ENCODE results near the gene LAPTM4A. TPM values are rescaled to one million over a fixed set of nuclear protein-coding genes. Genes with fewer than 3 reads are reported as not detected.
A peak's percentile ranks its signal among the peaks of the same experiment; 100 is the strongest.

The LAPTM4A gene
- total RNA-seq, 2 donors from 2014 or later: 199 to 230 TPM

GRCh38 chr2:20008703-20009102 is 42.7 kb downstream of the LAPTM4A start:
- DNase-seq (ENCODE audit: low spot score): no peak
- intact Hi-C loops (cut with DNase I): no loop called here

GRCh38 chr2:20005891-20006470 is 45.4 kb downstream of the LAPTM4A start:
- intact Hi-C loops (cut with DNase I): no loop called here
- DNase-seq (ENCODE audit: low spot score): no peak

- no peak for DNase-seq (ENCODE audit: low spot score)
- intact Hi-C loops (cut with DNase I): no loop called here
Measured at GRCh38 chr2:20005067-20005627, 46.3 kb downstream of the LAPTM4A start.

GRCh38 chr2:20001361-20001863 is 50.0 kb downstream of the LAPTM4A start:
- intact Hi-C loops (cut with DNase I): no loop called here
- no peak for DNase-seq (ENCODE audit: low spot score)

- intact Hi-C loops (cut with DNase I): no loop called here
- no peak for DNase-seq (ENCODE audit: low spot score)
Measured at GRCh38 chr2:19993731-19994130, 57.7 kb downstream of the LAPTM4A start.

DNA sequence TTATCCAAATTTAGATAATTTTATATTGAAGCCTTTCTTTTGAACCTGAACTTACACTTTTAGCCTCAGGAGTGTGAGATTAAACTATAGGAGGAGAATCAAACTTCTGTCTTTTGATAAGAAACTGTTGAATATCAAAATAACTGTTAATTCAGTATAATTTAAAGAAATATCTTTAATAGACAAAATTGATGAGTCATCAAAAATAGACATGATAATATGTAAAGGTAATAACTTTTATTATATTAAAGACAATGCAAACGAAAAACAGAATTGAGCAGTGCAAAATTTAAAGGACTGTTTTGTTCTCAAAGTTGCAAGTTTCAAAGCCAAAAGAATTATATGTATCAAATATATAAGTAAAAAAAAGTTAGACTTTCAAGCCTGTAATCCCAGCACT is 59.5 kb downstream of the LAPTM4A start:
- intact Hi-C loops (cut with DNase I): no loop called here
- DNase-seq (ENCODE audit: low spot score): no peak

- DNase-seq (ENCODE audit: low spot score): no peak
- intact Hi-C loops (cut with DNase I): no loop called here
Measured at GRCh38 chr2:19990416-19990728, 61.1 kb downstream of the LAPTM4A start.

- intact Hi-C loops (cut with DNase I): no loop called here
Measured at GRCh38 chr2:19989667-19990415, 61.6 kb downstream of the LAPTM4A start, which contains the start of gene WDR35. WDR35 (minus strand) TSS chr2:19990105; CDS start chr2:19990015, 90 bp downstream.

GRCh38 chr2:19989342-19989666 is 62.1 kb downstream of the LAPTM4A start:
- no peak for DNase-seq (ENCODE audit: low spot score)
- intact Hi-C loops (cut with DNase I): no loop called here

More at GRCh38 chr2:19989667-19990415, 61.6 kb downstream of the LAPTM4A start, which contains the start of gene WDR35:
- DNase-seq (ENCODE audit: low spot score): peak; percentile 97

DNA sequence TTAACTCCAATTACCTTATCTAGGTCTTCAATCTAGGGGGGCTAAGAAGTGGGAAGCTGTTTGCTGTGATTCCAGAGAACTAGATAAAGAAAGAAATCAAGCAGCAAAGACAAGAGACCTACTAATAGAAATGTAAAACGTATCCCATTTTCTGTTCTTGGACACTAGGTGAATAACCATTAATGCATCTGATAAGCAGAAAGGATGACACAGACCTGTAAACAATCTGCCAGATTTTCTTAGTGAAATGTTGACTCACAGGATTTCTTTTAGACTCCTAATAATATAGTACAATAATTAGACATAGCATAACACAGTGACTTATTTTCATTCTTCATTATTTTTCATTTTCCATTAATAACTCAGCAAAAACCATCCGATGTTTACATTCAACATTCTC is 62.8 kb downstream of the LAPTM4A start:
- intact Hi-C loops (cut with DNase I): no loop called here
- no peak for DNase-seq (ENCODE audit: low spot score)

DNA sequence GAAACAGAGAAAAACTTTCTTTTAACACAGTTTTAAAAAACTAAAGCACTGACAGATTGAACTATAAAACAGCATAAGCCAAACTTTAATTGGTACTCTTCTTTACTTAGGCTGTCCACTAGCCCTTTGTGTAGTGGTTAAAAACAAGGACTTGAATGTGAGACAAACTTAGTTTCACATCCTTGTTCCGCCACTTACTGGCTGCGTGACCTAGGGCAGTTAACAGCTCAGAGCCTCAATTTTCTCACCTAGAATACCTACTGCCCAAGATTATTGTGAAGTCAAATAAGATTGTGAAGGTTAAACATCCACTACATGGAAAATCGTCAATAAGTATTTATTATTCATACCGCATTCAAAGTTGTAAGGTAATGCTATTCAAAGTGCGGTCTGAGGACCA is 63.5 kb downstream of the LAPTM4A start:
- intact Hi-C loops (cut with DNase I): no loop called here
- no peak for DNase-seq (ENCODE audit: low spot score)

Other genes with a start within 250 kb of the LAPTM4A start
- gene TTC32, start 149.6 kb downstream of the LAPTM4A start, total RNA-seq: 1 to 10 TPM; 7.4 to 9.4 TPM
- gene WDR35, start 61.5 kb downstream of the LAPTM4A start, total RNA-seq: 10 to 100 TPM in 1 of 2 donors, 1 to 10 TPM in 1; 9.6 to 10.7 TPM
- 1 to 10 TPM; 1.2 to 2.3 TPM for gene MATN3, start 39.0 kb downstream of the LAPTM4A start, total RNA-seq
- gene SDC1, start 173.5 kb upstream of the LAPTM4A start, total RNA-seq: 1 to 10 TPM; 1.2 to 3.0 TPM